ENCODE results near the gene KRTAP2-2. TPM values are rescaled to one million over a fixed set of nuclear protein-coding genes. Genes with fewer than 3 reads are reported as not detected.

The KRTAP2-2 gene
- polyA plus RNA-seq, 3 donors from 2014 or later, result not detected

Other genes with a start within 250 kb of the KRTAP2-2 start
- 100 to 1,000 TPM; 120 to 191 (median 182) TPM for gene KRT10, start 232.6 kb downstream of the KRTAP2-2 start, polyA plus RNA-seq
- not detected for gene KRT12, start 188.0 kb downstream of the KRTAP2-2 start, polyA plus RNA-seq
- not detected for gene KRT20, start 170.0 kb downstream of the KRTAP2-2 start, polyA plus RNA-seq
- not detected for gene KRT23, start 117.6 kb downstream of the KRTAP2-2 start, polyA plus RNA-seq
- gene KRT39, start 88.3 kb downstream of the KRTAP2-2 start, polyA plus RNA-seq, result not detected
- gene KRT40, start 70.9 kb downstream of the KRTAP2-2 start, polyA plus RNA-seq, result not detected
- gene KRTAP3-3, start 61.1 kb downstream of the KRTAP2-2 start, polyA plus RNA-seq, result not detected
- not detected for gene KRTAP3-2, start 55.3 kb downstream of the KRTAP2-2 start, polyA plus RNA-seq
- not detected for gene KRTAP3-1, start 46.1 kb downstream of the KRTAP2-2 start, polyA plus RNA-seq
- gene KRTAP1-5, start 28.0 kb downstream of the KRTAP2-2 start, polyA plus RNA-seq, result not detected
- gene KRTAP1-4, start 25.0 kb downstream of the KRTAP2-2 start, polyA plus RNA-seq, result not detected
- not detected for gene KRTAP1-3, start 20.4 kb downstream of the KRTAP2-2 start, polyA plus RNA-seq
- gene KRTAP1-1, start 13.8 kb downstream of the KRTAP2-2 start, polyA plus RNA-seq, result not detected
- not detected for gene KRTAP2-1, start 7.9 kb downstream of the KRTAP2-2 start, polyA plus RNA-seq
- not detected for gene KRTAP2-3, start 4.9 kb upstream of the KRTAP2-2 start, polyA plus RNA-seq
- not detected for gene KRTAP2-4, start 10.6 kb upstream of the KRTAP2-2 start, polyA plus RNA-seq
- not detected for gene KRTAP4-7, start 28.9 kb upstream of the KRTAP2-2 start, polyA plus RNA-seq
- not detected for gene KRTAP4-8, start 42.9 kb upstream of the KRTAP2-2 start, polyA plus RNA-seq
- not detected for gene KRTAP4-16, start 47.0 kb upstream of the KRTAP2-2 start, polyA plus RNA-seq
- not detected for gene KRTAP4-9, start 50.2 kb upstream of the KRTAP2-2 start, polyA plus RNA-seq
- not detected for gene KRTAP4-11, start 63.1 kb upstream of the KRTAP2-2 start, polyA plus RNA-seq
- not detected for gene KRTAP4-12, start 69.0 kb upstream of the KRTAP2-2 start, polyA plus RNA-seq
- not detected for gene KRTAP4-6, start 85.3 kb upstream of the KRTAP2-2 start, polyA plus RNA-seq
- not detected for gene KRTAP4-5, start 94.6 kb upstream of the KRTAP2-2 start, polyA plus RNA-seq
- gene KRTAP4-4, start 105.5 kb upstream of the KRTAP2-2 start, polyA plus RNA-seq, result not detected
- gene KRTAP4-3, start 113.0 kb upstream of the KRTAP2-2 start, polyA plus RNA-seq, result not detected
- not detected for gene KRTAP4-2, start 123.0 kb upstream of the KRTAP2-2 start, polyA plus RNA-seq
- not detected for gene KRTAP4-1, start 129.7 kb upstream of the KRTAP2-2 start, polyA plus RNA-seq
- gene KRTAP9-1, start 134.7 kb upstream of the KRTAP2-2 start, polyA plus RNA-seq, result not detected
- not detected for gene KRTAP9-2, start 171.4 kb upstream of the KRTAP2-2 start, polyA plus RNA-seq
- gene KRTAP9-3, start 177.2 kb upstream of the KRTAP2-2 start, polyA plus RNA-seq, result not detected
- gene KRTAP9-8, start 182.8 kb upstream of the KRTAP2-2 start, polyA plus RNA-seq, result not detected
- gene KRTAP9-4, start 194.5 kb upstream of the KRTAP2-2 start, polyA plus RNA-seq, result not detected
- gene KRTAP9-9, start 200.2 kb upstream of the KRTAP2-2 start, polyA plus RNA-seq, result not detected
- not detected for gene KRTAP9-6, start 210.1 kb upstream of the KRTAP2-2 start, polyA plus RNA-seq
- gene KRTAP9-7, start 220.5 kb upstream of the KRTAP2-2 start, polyA plus RNA-seq, result not detected
- gene KRTAP29-1, start 247.6 kb upstream of the KRTAP2-2 start, polyA plus RNA-seq, result not detected

All from immature natural killer cell (primary cell).